Choroid plexus epithelial cell (primary cell): ENCODE data around the gene E2F6.

Experiments used
- DNase-seq: peaks from one replicate; pipeline ENCODE4 v3.0.0-alpha.2; 2010; ENCODE audit warnings: low read depth
- H3K4me3 ChIP-seq: 2 replicates; pipeline ENCODE4 v1.5.1; 2011; ENCODE audit warnings: low read depth, mild to moderate bottlenecking, control low read depth, low read length, moderate library complexity
- TF ChIP-seq, protein P1 (sequence below): conservative IDR thresholded peaks from 2 replicates; pipeline ENCODE4 v1.5.1; 2011; ENCODE audit warnings: low read depth, mild to moderate bottlenecking, control low read depth, inconsistent platforms, low read length, moderate library complexity

Gene E2F6

GRCh38 chr2:11493282-11493681 is 27.3 kb upstream of the E2F6 start:
- no peak overlapping the region for H3K4me3 ChIP-seq
- TF ChIP-seq, protein P1, sequence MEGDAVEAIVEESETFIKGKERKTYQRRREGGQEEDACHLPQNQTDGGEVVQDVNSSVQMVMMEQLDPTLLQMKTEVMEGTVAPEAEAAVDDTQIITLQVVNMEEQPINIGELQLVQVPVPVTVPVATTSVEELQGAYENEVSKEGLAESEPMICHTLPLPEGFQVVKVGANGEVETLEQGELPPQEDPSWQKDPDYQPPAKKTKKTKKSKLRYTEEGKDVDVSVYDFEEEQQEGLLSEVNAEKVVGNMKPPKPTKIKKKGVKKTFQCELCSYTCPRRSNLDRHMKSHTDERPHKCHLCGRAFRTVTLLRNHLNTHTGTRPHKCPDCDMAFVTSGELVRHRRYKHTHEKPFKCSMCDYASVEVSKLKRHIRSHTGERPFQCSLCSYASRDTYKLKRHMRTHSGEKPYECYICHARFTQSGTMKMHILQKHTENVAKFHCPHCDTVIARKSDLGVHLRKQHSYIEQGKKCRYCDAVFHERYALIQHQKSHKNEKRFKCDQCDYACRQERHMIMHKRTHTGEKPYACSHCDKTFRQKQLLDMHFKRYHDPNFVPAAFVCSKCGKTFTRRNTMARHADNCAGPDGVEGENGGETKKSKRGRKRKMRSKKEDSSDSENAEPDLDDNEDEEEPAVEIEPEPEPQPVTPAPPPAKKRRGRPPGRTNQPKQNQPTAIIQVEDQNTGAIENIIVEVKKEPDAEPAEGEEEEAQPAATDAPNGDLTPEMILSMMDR, result no peak
- DNase-seq, result no peak

DNA sequence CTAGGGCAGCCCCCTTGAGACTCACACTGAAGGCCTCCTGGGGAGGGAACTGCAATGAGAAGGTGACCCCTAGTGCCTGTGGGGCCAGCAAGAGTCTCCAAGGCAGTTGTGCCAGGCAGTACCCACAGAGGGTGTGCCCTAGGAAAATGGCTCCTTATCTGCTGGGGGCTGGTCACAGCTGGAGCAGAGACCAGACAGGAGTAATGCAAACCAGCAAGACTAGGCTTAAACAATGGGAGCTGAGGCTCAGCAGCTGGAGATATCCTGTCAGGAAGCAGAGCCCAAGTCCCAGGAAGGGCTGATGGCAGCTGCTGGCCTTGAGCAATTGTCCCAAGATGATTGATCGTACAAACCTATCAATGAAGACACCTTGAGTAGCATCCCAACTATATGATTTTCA is 26.8 kb upstream of the E2F6 start:
- no peak overlapping the region for H3K4me3 ChIP-seq
- DNase-seq, result no peak
- TF ChIP-seq, protein P1, result no peak

GRCh38 chr2:11492244-11492643 is 26.3 kb upstream of the E2F6 start:
- no peak overlapping the region for H3K4me3 ChIP-seq
- DNase-seq, result no peak
- TF ChIP-seq, protein P1, result no peak

DNA sequence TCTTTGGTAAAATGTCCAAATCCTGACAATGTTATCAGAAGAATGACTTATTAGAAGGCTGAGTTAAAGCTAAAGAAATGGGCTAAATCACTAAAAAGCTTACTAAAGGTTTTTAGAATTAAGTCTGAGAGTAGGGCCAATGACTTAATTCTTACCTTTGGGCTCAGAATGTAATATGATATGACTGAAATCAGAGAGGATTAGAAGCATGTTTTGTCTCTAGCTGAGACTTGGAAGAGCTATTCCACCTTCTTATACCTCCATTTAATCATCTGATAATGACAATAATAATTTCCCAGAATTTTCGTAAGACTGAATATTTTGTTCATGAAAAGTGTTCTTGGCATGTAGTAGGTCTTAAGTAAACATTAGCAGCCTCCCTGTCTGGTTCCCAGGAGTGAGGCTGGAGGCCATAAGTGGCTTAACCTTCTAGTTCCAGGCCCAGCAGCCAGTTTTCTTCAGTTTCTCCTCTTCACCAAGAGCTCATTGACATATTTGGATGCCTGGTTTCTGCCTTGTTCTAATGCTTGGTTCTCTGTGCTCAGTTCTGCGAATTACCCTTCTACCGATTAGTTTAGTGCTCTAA is 25.5 kb upstream of the E2F6 start:
- no peak for DNase-seq
- TF ChIP-seq, protein P1, result no peak
- no peak overlapping the region for H3K4me3 ChIP-seq

GRCh38 chr2:11490194-11490593 is 24.2 kb upstream of the E2F6 start:
- DNase-seq, result no peak
- TF ChIP-seq, protein P1, result no peak
- no peak overlapping the region for H3K4me3 ChIP-seq

DNA sequence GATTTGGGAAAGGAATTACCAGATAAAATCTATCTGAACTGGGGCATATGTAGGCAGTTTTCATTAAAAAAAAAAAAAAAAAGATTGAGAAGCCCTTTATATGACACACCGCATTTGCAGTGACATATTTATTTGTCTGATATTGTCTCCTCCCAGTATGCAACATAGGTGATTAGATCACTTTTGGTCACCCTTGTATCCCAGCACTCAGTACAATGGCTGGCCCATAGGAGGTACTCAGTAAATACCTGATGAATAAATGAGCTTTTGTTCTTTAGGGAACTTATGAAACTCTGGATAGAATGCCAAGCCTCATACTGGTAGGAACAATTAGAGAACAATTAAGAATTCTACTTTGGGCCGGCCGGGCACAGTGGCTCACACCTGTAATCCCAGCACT is 22.8 kb upstream of the E2F6 start:
- H3K4me3 ChIP-seq, result no peak overlapping the region
- DNase-seq, result no peak
- TF ChIP-seq, protein P1, result no peak

DNA sequence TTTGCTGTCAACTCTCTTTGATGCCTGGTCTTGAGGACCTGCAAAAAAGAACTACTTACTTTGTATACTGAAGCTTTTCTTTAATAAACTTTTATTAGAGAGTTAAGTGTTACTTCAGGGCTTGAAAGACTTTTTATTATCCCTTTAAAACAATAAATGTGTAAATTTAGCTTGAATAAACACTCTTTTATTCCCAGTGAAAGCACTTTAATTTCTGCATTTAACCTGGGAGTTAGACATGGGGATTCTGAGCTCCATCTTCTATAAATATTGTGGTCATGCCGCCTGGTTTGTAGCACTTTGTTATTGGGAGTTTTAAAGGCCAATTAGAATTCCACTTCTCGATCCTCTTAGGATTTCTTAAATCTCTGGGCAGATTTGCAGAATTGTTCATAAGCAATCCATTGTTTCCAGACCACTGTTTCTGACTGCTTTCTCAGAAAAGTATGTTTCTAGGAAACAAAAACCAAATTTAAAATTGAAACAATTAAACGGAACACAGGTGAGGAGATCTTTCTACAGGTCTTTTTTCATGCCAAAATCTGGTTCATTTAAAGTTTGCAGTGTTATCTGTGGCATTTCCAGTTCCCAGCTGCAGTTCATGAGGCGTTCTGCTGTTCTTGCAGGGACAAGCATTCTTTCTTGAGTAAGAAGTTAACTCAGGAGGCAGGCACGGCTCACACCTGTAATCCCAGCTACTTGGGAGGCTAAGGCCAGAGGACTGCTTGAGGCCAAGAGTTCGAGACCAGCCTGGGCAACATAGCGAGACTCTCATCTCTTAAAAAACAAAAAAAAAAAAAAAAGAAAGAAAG is 18.1 kb upstream of the E2F6 start:
- no peak overlapping the region for H3K4me3 ChIP-seq
- no peak for DNase-seq
- TF ChIP-seq, protein P1, result no peak
